GM12864 (cell line): Measurements from ENCODE around the gene SNX14.

Experiments
- DNase-seq: peaks from one replicate; pipeline ENCODE4 v3.0.0-alpha.2; 2011; ENCODE audit warnings: low read depth
- H3K4me3 ChIP-seq: 2 replicates; pipeline ENCODE4 v1.5.1; 2011; ENCODE audit warnings: mild to moderate bottlenecking, low read depth, low read length, control low read depth
- CTCF ChIP-seq: IDR thresholded peaks from 2 replicates; pipeline ENCODE4 v1.5.1; 2011; ENCODE audit warnings: low read depth, mild to moderate bottlenecking, moderate library complexity, low read length, control low read depth, inconsistent platforms; ENCODE audit errors: missing control alignments

The SNX14 gene

GRCh38 chr6:85506441-85507093, 87.1 kb downstream of the SNX14 start:
- no peak for TF ChIP-seq CTCF
- no peak for DNase-seq

GRCh38 chr6:85498596-85499258, 94.9 kb downstream of the SNX14 start:
- no peak overlapping the region for H3K4me3 ChIP-seq
- no peak for DNase-seq
- TF ChIP-seq CTCF = no peak

More at GRCh38 chr6:85506441-85507093, 87.1 kb downstream of the SNX14 start:
- no peak overlapping the region for H3K4me3 ChIP-seq

GRCh38 chr6:85496856-85497255, 96.8 kb downstream of the SNX14 start:
- H3K4me3 ChIP-seq = no peak overlapping the region
- no peak for DNase-seq
- TF ChIP-seq CTCF = no peak

GRCh38 chr6:85496009-85496579, 97.6 kb downstream of the SNX14 start:
- DNase-seq = no peak
- no peak overlapping the region for H3K4me3 ChIP-seq
- TF ChIP-seq CTCF = no peak

- H3K4me3 ChIP-seq = no peak overlapping the region
- no peak for DNase-seq
- TF ChIP-seq CTCF = no peak
Measured at GRCh38 chr6:85494547-85495536, 98.8 kb downstream of the SNX14 start.

- H3K4me3 ChIP-seq = no peak overlapping the region
- no peak for DNase-seq
- no peak for TF ChIP-seq CTCF
Measured at GRCh38 chr6:85493389-85493788, 100.3 kb downstream of the SNX14 start.
